Liver (tissue), 9 donors: ENCODE data around the gene SLC66A1. TPM values are rescaled to one million over a fixed set of nuclear protein-coding genes. Genes with fewer than 3 reads are reported as not detected.

Source experiments
- DNase-seq: peaks from one replicate; pipeline ENCODE4 v3.0.0-alpha.2; 2017; ENCODE audit warnings: low spot score
- H3K27ac ChIP-seq, 2 donors: one replicate each; pipeline ENCODE4 v1.7.0; 2013; ENCODE audit warnings: inconsistent platforms in 2 of 2, low read length in 2 of 2, control low read depth in 1 of 2, low read depth in 1 of 2, mild to moderate bottlenecking in 1 of 2
- H3K27me3 ChIP-seq, 4 donors: one replicate each; pipeline versions ENCODE4 v1.6.1 to v1.7.0; 2013; ENCODE audit warnings: low read length in 3 of 4, inconsistent platforms in 1 of 4, mild to moderate bottlenecking in 1 of 4, moderate library complexity in 1 of 4; ENCODE audit not compliant: control insufficient read depth in 4 of 4, insufficient read depth in 4 of 4
- H3K36me3 ChIP-seq, 4 donors: one replicate each; pipeline versions ENCODE4 v1.6.1 to v1.7.0; 2013; ENCODE audit warnings: low read length in 3 of 4, mild to moderate bottlenecking in 3 of 4, low read depth in 1 of 4, moderate library complexity in 1 of 4; ENCODE audit not compliant: control insufficient read depth in 4 of 4, insufficient read depth in 3 of 4
- H3K4me1 ChIP-seq, 4 donors: one replicate each; pipeline versions ENCODE4 v1.6.1 to v1.7.0; 2013; ENCODE audit warnings: low read length in 3 of 4, mild to moderate bottlenecking in 3 of 4, moderate library complexity in 1 of 4; ENCODE audit not compliant: control insufficient read depth in 4 of 4, insufficient read depth in 4 of 4
- H3K4me3 ChIP-seq, 3 donors: one replicate each; pipeline versions ENCODE4 v1.6.1 to v1.7.0; 2013; ENCODE audit warnings: low read length in 3 of 3, control low read depth in 1 of 3, low read depth in 1 of 3, mild to moderate bottlenecking in 1 of 3
- H3K9ac ChIP-seq, 2 donors: one replicate each; pipeline ENCODE4 v1.7.0; 2013; ENCODE audit warnings: low read length in 2 of 2, mild to moderate bottlenecking in 2 of 2, moderate library complexity in 2 of 2, control low read depth in 1 of 2, low read depth in 1 of 2
- H3K9me3 ChIP-seq, 4 donors: one replicate each; pipeline versions ENCODE4 v1.6.1 to v1.7.0; 2013; ENCODE audit warnings: low read length in 3 of 4; ENCODE audit not compliant: control insufficient read depth in 4 of 4
- EGR1 ChIP-seq, 2 donors: IDR thresholded peaks; 2 replicates each; pipeline ENCODE4 v1.6.1; 2016 to 2018; ENCODE audit warnings: antibody characterized with exemption in 2 of 2, low read depth in 2 of 2
- FOXA1 ChIP-seq: IDR thresholded peaks from 2 replicates; pipeline ENCODE4 v1.6.1; 2016; ENCODE audit warnings: antibody characterized with exemption
- FOXA2 ChIP-seq: IDR thresholded peaks from 2 replicates; pipeline ENCODE4 v1.6.1; 2016; ENCODE audit warnings: antibody characterized with exemption
- GABPA ChIP-seq, 2 donors: IDR thresholded peaks in 1 of 2; conservative IDR thresholded peaks in 1 of 2; 2 replicates each; pipeline ENCODE4 v1.6.1; 2016; ENCODE audit warnings: antibody characterized with exemption in 2 of 2, mild to moderate bottlenecking in 1 of 2, moderate library complexity in 1 of 2
- HNF4A ChIP-seq, 2 donors: conservative IDR thresholded peaks; 2 replicates each; pipeline ENCODE4 v1.6.1; 2016; ENCODE audit warnings: antibody characterized with exemption in 2 of 2, mild to moderate bottlenecking in 2 of 2
- HNF4G ChIP-seq: IDR thresholded peaks from 2 replicates; pipeline ENCODE4 v1.6.1; 2016; ENCODE audit warnings: antibody characterized with exemption
- JUND ChIP-seq, 2 donors: IDR thresholded peaks; 2 replicates each; pipeline ENCODE4 v1.6.1; 2016; ENCODE audit warnings: antibody characterized with exemption in 2 of 2
- MAX ChIP-seq: IDR thresholded peaks from 2 replicates; pipeline ENCODE4 v1.6.1; 2016; ENCODE audit warnings: antibody characterized with exemption
- NR2F2 ChIP-seq: IDR thresholded peaks from 2 replicates; pipeline ENCODE4 v1.6.1; 2016; ENCODE audit warnings: antibody characterized with exemption
- RAD21 ChIP-seq, 2 donors: IDR thresholded peaks; 2 replicates each; pipeline ENCODE4 v1.6.1; 2016; ENCODE audit warnings: antibody characterized with exemption in 2 of 2, mild to moderate bottlenecking in 2 of 2
- RXRA ChIP-seq, 2 donors: IDR thresholded peaks; 2 replicates each; pipeline ENCODE4 v1.6.1; 2017 to 2018; ENCODE audit warnings: antibody characterized with exemption in 2 of 2, mild to moderate bottlenecking in 1 of 2
- SP1 ChIP-seq: IDR thresholded peaks from 2 replicates; pipeline ENCODE4 v1.6.1; 2018; ENCODE audit warnings: antibody characterized with exemption, mild to moderate bottlenecking
- TAF1 ChIP-seq: conservative IDR thresholded peaks from 2 replicates; pipeline ENCODE4 v1.6.1; 2016; ENCODE audit warnings: antibody characterized with exemption, mild to moderate bottlenecking
- YY1 ChIP-seq: IDR thresholded peaks from 2 replicates; pipeline ENCODE4 v1.6.1; 2016; ENCODE audit warnings: antibody characterized with exemption, mild to moderate bottlenecking
- WGBS: extraction: QIAGEN DNeasy Blood & Tissue Kit; methylation state at CpG from one replicate; pipeline ENCODE4 v1.1.7; 2013; 5-methylcytosine and 5-hydroxymethylcytosine counted together
- polyA plus RNA-seq, 2 donors: library from polyadenylated mRNA; stranded (reverse) in 1 of 2; unstranded in 1 of 2; fragments of 200-250 nt in 1 of 2; fragments of >200 nt in 1 of 2; fragmentation: Nextera tagmentation in 1 of 2; extraction: Ambion mirVana in 1 of 2; gene quantifications; one replicate each; pipeline versions ENCODE4 v1.2.1 to v1.2.3, GENCODE V29; 2013 to 2015
- total RNA-seq, 2 donors: library from RNA; depleted of rRNA; stranded (reverse); fragments of >200 nt; gene quantifications; one replicate each; pipeline ENCODE4 v1.2.3, GENCODE V29; 2014
- TF ChIP-seq, protein P1 (sequence below): IDR thresholded peaks from 2 replicates; pipeline ENCODE4 v1.6.1; 2016; ENCODE audit warnings: antibody characterized with exemption, mild to moderate bottlenecking
- TF ChIP-seq, protein P2 (sequence below): IDR thresholded peaks from 2 replicates; pipeline ENCODE4 v1.6.1; 2016; ENCODE audit warnings: antibody characterized with exemption
- TF ChIP-seq, protein P3 (sequence below): fragments of 150-350 bp; IDR thresholded peaks from 2 replicates; pipeline ENCODE4 v1.5.1; 2017; ENCODE audit warnings: improper control_type of control experiment, low read depth, low read length; ENCODE audit not compliant: missing input control
- TF ChIP-seq, protein P4 (sequence below): IDR thresholded peaks from 2 replicates; pipeline ENCODE4 v1.6.1; 2016; ENCODE audit warnings: antibody characterized with exemption
- donor health status: healthy.
- donor health status: healthy.
- donor health status: healthy.
- donor health status: healthy.
- donor health status: healthy.

Gene SLC66A1
- total and polyA plus RNA-seq, 4 donors = 6.8 to 16.0 (median 14.0) TPM

DNA sequence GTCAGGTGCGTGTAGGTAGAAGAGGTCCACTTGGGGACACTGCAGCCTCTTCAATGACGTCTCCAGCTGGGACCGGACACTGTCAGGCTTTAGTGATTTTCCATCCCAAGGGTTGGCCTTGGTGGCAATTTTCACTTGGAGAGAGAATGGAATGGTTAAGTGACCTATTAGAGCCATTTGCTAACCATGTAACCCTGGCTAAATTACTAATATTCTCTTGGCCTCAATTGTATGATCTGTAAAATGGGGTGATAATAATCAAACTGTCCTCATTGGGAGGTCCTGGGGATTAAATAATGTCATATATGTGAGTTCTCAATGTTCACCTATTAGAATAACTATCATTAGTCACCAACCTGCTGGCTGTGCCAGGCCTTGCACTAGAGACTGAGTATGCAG, 3.6 kb upstream of the SLC66A1 start:
- Histone ChIP-seq H3K36me3 (peaks cover 10 to 47% (median 30%) of the 10 kb centered on the region in 4 donors), H3K4me1 (peaks cover 1 to 18% (median 16%) of the 10 kb centered on the region in 4 donors), H3K4me3 (no peak overlapping the region), H3K9ac (no peak overlapping the region), H3K27ac (no peak overlapping the region), H3K27me3 (no peaks in the 10 kb centered on the region), H3K9me3 (no peaks in the 10 kb centered on the region)
- no peak for DNase-seq
- TF ChIP-seq RAD21 (IDR thresholded peaks at IDR 0.05) (no peak), GABPA (IDR thresholded peaks at IDR 0.05 in 1 of 2, conservative IDR thresholded peaks at IDR 0.05 in 1 of 2) (no peak), TAF1 (no peak), FOXA2 (no peak), JUND (IDR thresholded peaks at IDR 0.05) (no peak), NR2F2 (no peak), MAX (no peak), HNF4G (no peak), RXRA (IDR thresholded peaks at IDR 0.05) (no peak), EGR1 (IDR thresholded peaks at IDR 0.05; ENCODE audit: low read depth in 2 of 2) (no peak), FOXA1 (no peak), YY1 (no peak), HNF4A (conservative IDR thresholded peaks at IDR 0.05) (no peak)
- TF ChIP-seq, protein P1, sequence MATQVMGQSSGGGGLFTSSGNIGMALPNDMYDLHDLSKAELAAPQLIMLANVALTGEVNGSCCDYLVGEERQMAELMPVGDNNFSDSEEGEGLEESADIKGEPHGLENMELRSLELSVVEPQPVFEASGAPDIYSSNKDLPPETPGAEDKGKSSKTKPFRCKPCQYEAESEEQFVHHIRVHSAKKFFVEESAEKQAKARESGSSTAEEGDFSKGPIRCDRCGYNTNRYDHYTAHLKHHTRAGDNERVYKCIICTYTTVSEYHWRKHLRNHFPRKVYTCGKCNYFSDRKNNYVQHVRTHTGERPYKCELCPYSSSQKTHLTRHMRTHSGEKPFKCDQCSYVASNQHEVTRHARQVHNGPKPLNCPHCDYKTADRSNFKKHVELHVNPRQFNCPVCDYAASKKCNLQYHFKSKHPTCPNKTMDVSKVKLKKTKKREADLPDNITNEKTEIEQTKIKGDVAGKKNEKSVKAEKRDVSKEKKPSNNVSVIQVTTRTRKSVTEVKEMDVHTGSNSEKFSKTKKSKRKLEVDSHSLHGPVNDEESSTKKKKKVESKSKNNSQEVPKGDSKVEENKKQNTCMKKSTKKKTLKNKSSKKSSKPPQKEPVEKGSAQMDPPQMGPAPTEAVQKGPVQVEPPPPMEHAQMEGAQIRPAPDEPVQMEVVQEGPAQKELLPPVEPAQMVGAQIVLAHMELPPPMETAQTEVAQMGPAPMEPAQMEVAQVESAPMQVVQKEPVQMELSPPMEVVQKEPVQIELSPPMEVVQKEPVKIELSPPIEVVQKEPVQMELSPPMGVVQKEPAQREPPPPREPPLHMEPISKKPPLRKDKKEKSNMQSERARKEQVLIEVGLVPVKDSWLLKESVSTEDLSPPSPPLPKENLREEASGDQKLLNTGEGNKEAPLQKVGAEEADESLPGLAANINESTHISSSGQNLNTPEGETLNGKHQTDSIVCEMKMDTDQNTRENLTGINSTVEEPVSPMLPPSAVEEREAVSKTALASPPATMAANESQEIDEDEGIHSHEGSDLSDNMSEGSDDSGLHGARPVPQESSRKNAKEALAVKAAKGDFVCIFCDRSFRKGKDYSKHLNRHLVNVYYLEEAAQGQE = no peak
- TF ChIP-seq, protein P2, sequence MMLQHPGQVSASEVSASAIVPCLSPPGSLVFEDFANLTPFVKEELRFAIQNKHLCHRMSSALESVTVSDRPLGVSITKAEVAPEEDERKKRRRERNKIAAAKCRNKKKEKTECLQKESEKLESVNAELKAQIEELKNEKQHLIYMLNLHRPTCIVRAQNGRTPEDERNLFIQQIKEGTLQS = no peak
- WGBS = 97% methylated on average over 3 of the region's 3 CpGs

DNA sequence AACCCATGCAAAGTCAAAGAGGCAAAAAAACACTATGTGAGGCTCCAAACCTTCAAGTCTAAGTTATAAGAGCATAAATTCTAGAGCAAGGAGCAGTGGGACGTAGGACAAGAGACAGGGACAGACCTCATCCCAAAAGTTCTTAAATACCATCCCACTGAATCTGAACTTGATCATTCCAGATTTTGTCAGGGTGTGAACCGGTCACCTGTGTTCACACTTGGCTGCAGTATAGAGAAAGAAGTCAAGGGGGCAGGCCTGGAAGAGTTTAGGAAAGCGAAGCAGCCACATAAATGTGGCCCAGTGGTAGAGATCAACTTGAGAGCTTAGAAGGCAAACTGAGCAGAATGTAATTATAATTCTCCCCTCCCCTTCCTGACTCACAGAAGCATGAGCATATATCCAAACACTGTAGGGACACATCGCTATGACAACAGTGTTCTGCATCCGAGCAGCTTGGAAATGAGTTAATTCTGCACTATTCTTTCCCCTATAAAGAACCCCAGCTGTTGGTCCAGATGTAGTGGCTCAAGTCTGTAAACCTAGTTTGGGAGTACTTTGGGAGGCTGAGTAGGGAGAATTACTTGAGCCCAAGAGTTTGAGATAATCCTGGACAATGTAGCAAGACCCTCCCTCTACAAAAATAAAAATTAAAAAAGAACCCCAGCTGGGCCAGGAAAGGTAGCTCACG, 2.9 kb upstream of the SLC66A1 start:
- Histone ChIP-seq H3K4me1 (peaks cover 3 to 23% (median 16%) of the 10 kb centered on the region in 4 donors), H3K9me3 (no peaks in the 10 kb centered on the region), H3K4me3 (no peak overlapping the region), H3K36me3 (peaks cover 10 to 39% (median 25%) of the 10 kb centered on the region in 4 donors), H3K9ac (no peak overlapping the region), H3K27ac (no peak overlapping the region), H3K27me3 (no peaks in the 10 kb centered on the region)
- no peak for DNase-seq
- TF ChIP-seq RXRA (IDR thresholded peaks at IDR 0.05) (no peak), FOXA2 (no peak), FOXA1 (no peak), RAD21 (IDR thresholded peaks at IDR 0.05) (no peak), GABPA (IDR thresholded peaks at IDR 0.05 in 1 of 2, conservative IDR thresholded peaks at IDR 0.05 in 1 of 2) (no peak), EGR1 (IDR thresholded peaks at IDR 0.05; ENCODE audit: low read depth in 2 of 2) (no peak), NR2F2 (no peak), HNF4G (no peak), YY1 (no peak), SP1 (no peak), JUND (IDR thresholded peaks at IDR 0.05) (no peak), HNF4A (conservative IDR thresholded peaks at IDR 0.05) (no peak)
- TF ChIP-seq, protein P3, sequence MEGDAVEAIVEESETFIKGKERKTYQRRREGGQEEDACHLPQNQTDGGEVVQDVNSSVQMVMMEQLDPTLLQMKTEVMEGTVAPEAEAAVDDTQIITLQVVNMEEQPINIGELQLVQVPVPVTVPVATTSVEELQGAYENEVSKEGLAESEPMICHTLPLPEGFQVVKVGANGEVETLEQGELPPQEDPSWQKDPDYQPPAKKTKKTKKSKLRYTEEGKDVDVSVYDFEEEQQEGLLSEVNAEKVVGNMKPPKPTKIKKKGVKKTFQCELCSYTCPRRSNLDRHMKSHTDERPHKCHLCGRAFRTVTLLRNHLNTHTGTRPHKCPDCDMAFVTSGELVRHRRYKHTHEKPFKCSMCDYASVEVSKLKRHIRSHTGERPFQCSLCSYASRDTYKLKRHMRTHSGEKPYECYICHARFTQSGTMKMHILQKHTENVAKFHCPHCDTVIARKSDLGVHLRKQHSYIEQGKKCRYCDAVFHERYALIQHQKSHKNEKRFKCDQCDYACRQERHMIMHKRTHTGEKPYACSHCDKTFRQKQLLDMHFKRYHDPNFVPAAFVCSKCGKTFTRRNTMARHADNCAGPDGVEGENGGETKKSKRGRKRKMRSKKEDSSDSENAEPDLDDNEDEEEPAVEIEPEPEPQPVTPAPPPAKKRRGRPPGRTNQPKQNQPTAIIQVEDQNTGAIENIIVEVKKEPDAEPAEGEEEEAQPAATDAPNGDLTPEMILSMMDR = no peak
- TF ChIP-seq, protein P4, sequence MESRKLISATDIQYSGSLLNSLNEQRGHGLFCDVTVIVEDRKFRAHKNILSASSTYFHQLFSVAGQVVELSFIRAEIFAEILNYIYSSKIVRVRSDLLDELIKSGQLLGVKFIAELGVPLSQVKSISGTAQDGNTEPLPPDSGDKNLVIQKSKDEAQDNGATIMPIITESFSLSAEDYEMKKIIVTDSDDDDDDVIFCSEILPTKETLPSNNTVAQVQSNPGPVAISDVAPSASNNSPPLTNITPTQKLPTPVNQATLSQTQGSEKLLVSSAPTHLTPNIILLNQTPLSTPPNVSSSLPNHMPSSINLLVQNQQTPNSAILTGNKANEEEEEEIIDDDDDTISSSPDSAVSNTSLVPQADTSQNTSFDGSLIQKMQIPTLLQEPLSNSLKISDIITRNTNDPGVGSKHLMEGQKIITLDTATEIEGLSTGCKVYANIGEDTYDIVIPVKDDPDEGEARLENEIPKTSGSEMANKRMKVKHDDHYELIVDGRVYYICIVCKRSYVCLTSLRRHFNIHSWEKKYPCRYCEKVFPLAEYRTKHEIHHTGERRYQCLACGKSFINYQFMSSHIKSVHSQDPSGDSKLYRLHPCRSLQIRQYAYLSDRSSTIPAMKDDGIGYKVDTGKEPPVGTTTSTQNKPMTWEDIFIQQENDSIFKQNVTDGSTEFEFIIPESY = no peak
- TF ChIP-seq, protein P2 = no peak
- WGBS = 94% methylated on average over 6 of the region's 6 CpGs
